Measurements from ENCODE around the gene PALM2AKAP2.

PALM2AKAP2 gene

GRCh38 chr9:109815366-109815947, 35.5 kb downstream of the PALM2AKAP2 start:
- TF ChIP-seq CTCF (IDR thresholded peaks at IDR 0.05), result no peak

- TF ChIP-seq CTCF (IDR thresholded peaks at IDR 0.05), result no peak
These were observed 36.5 kb downstream of the PALM2AKAP2 start for GRCh38 chr9:109816490-109816889.

GRCh38 chr9:109817146-109817845, 37.3 kb downstream of the PALM2AKAP2 start:
- TF ChIP-seq CTCF (IDR thresholded peaks at IDR 0.05), result no peak

GRCh38 chr9:109817846-109818472, 38.0 kb downstream of the PALM2AKAP2 start:
- peak; percentile 88 for TF ChIP-seq CTCF (IDR thresholded peaks at IDR 0.05)

- no peak for TF ChIP-seq CTCF (IDR thresholded peaks at IDR 0.05)
These were observed 41.7 kb downstream of the PALM2AKAP2 start for GRCh38 chr9:109821711-109822110.

GRCh38 chr9:109826559-109826958, 46.6 kb downstream of the PALM2AKAP2 start:
- TF ChIP-seq CTCF (IDR thresholded peaks at IDR 0.05), result no peak

GRCh38 chr9:109828254-109828653, 48.3 kb downstream of the PALM2AKAP2 start:
- TF ChIP-seq CTCF (IDR thresholded peaks at IDR 0.05), result no peak
